Testis (tissue), 2 donors: ENCODE measurements around the gene GRID2.

ENCODE experiments used
- POLR2A ChIP-seq: fragments of 450-650 bp; IDR thresholded peaks from one replicate; pipeline ENCODE4 v1.6.1; 2017; ENCODE audit warnings: antibody characterized with exemption, mild to moderate bottlenecking, moderate library complexity
- TF ChIP-seq, protein P1 (sequence below), 3 experiments: fragments of 450-650 bp in 2 of 3; fragments of 200-600 bp in 1 of 3; sonication (generic) in 1 of 3; IDR thresholded peaks; one replicate each; pipeline ENCODE4 v1.5.1; 2016 to 2019; ENCODE audit warnings: antibody characterized with exemption in 3 of 3, mild to moderate bottlenecking in 2 of 3, moderate library complexity in 1 of 3

DNA sequence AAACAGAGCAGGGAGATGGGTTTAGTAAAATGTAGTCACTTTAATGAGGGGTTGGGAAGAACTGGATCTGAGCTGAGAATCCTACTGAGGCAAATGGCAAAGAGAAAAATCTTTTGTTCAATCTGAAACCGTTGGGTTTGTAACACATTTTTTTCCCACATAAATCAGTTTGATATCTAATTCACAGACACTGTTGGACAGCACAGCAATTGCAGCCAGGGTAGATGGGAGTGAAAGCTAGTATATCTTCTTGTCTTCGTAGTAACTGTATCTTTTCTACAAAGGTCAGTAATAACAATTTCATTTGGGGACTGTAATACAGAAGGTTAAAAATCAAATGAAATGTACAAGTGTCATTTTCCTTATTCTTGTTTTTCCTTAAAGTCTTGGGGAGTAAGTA is 875.3 kb downstream of the GRID2 start:
- TF ChIP-seq, protein P1, sequence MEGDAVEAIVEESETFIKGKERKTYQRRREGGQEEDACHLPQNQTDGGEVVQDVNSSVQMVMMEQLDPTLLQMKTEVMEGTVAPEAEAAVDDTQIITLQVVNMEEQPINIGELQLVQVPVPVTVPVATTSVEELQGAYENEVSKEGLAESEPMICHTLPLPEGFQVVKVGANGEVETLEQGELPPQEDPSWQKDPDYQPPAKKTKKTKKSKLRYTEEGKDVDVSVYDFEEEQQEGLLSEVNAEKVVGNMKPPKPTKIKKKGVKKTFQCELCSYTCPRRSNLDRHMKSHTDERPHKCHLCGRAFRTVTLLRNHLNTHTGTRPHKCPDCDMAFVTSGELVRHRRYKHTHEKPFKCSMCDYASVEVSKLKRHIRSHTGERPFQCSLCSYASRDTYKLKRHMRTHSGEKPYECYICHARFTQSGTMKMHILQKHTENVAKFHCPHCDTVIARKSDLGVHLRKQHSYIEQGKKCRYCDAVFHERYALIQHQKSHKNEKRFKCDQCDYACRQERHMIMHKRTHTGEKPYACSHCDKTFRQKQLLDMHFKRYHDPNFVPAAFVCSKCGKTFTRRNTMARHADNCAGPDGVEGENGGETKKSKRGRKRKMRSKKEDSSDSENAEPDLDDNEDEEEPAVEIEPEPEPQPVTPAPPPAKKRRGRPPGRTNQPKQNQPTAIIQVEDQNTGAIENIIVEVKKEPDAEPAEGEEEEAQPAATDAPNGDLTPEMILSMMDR (IDR thresholded peaks at IDR 0.05): no peak
- no peak for TF ChIP-seq POLR2A
